22Rv1 (cell line): ENCODE data around the gene SLC6A3.

Source experiments
- ZFX ChIP-seq: fragments of 450-650 bp; IDR thresholded peaks from 2 replicates; pipeline ENCODE4 v1.6.1; 2017; ENCODE audit warnings: antibody characterized with exemption, borderline replicate concordance
- TF ChIP-seq, protein P1 (sequence below): fragments of 450-650 bp; IDR thresholded peaks from 2 replicates; pipeline ENCODE4 v1.5.1; 2017; ENCODE audit warnings: mild to moderate bottlenecking

DNA sequence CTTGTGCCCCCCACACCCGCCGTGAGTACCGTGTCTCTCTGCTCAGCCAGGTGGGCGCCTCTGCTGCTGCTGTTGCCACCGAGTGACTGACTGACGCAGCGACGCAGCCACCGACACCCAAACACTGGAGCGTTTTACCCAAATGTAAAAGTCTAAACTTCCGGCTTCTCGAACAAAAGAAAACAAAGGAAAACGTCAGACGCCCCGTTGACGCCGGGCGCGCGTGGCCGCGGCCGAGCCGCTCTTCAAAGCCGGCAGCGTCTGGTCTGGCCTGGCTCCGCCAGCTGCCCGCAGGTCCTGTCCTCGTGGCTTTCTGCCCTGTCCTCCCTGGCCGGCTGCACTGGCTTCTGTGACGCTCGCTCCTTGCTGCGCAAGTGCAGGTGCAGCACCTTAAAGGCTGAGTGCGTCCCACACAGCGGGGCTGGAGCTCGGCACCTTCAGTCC, 58.9 kb downstream of the SLC6A3 start:
- TF ChIP-seq, protein P1, sequence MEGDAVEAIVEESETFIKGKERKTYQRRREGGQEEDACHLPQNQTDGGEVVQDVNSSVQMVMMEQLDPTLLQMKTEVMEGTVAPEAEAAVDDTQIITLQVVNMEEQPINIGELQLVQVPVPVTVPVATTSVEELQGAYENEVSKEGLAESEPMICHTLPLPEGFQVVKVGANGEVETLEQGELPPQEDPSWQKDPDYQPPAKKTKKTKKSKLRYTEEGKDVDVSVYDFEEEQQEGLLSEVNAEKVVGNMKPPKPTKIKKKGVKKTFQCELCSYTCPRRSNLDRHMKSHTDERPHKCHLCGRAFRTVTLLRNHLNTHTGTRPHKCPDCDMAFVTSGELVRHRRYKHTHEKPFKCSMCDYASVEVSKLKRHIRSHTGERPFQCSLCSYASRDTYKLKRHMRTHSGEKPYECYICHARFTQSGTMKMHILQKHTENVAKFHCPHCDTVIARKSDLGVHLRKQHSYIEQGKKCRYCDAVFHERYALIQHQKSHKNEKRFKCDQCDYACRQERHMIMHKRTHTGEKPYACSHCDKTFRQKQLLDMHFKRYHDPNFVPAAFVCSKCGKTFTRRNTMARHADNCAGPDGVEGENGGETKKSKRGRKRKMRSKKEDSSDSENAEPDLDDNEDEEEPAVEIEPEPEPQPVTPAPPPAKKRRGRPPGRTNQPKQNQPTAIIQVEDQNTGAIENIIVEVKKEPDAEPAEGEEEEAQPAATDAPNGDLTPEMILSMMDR: no peak
- no peak for TF ChIP-seq ZFX
